Measurements from ENCODE around the gene ARSA. TPM values are rescaled to one million over a fixed set of nuclear protein-coding genes. Genes with fewer than 3 reads are reported as not detected.
"Not testable (repeated sequence)": the region's sequence is repeated elsewhere in the genome, so short reads cannot be mapped to it uniquely, and the experiment has no call there.

Gene ARSA
- 38.1 TPM for total RNA-seq

DNA sequence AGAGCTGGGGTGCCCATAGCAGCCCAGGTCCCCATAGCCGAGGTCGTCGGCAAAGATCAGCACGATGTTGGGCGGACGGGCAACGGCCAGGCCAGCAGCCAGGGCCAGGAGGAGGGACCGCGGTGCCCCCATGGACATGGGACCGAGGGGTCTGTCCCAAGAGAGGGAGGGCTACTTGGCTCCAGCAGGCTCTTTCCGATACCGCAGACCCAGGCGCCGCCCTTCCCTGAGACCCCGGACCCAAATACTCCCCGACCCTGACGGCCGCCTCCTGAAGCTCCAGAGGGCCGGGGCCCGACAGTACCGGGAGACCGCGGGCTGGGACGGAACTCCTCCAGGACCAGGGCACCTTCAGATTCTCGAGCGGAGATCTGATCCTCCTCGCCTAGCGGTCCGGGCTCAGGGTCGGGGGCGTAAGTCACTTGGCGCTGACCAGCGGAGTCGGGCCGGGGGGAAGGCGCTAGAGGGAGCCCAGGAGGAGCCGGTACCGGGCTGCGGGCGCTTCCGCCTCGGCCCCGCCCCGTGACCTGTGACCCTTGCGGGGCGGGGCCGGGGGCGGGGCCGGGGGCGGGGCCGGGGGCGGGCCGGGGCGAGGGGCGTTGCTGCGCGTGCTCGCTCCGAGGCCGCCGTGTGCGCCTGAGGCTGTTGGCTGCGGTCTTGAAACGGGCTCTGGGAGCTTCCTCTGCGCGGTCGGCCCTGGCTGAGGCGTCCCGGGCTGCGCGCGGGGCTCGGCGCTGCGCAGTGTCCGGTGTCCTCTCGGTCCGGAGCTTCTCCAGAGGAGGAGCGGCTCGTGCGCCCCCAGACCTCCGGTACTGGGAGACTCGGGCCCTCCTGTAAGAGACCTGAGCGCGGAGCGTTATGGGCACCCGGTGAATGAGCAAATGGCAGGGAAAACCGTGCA, at the start of gene ARSA:
Gene ARSA, minus strand, starts transcription at position 511 of the 901 bp plus-strand sequence. Its CDS starts 373 bp downstream, at position 138.
- ATAC-seq (peak; percentile 92), DNase-seq (ENCODE audit: low spot score) (peak; percentile 89)
- intact Hi-C loops (cut with DNase I) = no loop called here

DNA sequence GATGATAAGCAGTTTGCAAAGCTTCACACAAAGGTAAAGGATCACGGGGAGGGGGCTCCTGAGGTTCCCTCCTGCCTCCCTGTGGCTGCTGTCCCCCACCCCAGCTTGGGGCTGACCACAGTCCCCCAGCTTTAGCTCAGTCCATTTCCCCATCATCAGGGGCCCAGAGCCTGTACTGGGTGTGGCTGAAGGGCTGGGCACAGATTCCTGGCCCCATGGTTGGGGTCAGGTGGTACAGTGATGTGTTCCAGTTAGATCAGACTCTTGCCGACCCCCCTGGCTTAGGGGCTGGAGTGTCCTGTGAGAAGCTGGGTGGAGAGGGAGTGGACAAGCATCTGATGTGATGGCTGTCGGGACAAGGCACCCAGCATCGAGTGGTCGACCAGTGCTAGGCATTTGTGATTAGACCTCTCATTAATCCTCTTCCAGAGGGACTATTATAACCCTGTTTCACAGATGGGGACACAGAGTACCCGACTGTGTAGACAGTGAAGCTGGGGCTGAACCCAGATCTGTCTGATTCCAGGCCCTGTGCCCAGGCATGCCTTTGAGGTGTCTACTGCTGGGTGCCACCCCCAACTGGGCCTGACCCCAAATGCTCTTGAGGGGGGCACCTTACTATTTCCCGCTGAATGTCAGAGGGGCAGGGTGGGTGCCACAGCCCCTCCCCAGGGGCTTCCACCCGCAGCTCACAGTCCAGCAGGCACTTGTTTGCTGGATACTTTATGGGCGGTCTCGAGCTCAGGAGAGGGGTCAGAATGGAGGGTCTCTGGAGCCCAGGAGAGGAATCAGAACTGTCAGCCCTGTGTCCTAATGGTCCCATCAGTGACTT, 48.9 kb upstream of the ARSA start:
- intact Hi-C loops (cut with DNase I) = no loop called here
- no peak for ATAC-seq
- peak; percentile 25 for DNase-seq (ENCODE audit: low spot score)

DNA sequence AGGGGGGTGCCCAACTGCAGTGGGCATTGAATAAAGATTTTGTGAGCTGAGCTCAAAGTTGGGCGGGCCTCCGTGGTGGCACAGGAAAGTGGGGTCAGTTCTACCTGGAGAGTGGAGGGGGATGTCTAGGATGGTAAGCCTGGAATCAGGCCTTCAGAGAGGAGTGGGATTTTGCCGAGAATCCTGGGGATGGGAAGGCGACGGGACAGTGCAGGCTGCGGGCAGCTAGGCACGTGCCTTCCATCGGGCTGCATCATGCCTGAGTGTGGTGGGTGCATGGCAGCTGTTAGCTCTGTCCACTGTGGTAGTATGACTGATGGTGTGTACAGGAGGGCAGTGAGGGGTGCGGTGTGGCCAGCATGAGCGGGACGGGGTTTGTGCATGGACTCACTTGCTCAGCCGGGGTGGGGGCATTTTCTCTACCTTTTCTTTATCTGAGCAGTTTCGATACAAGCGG, 48.3 kb upstream of the ARSA start:
- DNase-seq (ENCODE audit: low spot score) (peak; percentile 31), ATAC-seq (no peak)
- intact Hi-C loops (cut with DNase I) = no loop called here

DNA sequence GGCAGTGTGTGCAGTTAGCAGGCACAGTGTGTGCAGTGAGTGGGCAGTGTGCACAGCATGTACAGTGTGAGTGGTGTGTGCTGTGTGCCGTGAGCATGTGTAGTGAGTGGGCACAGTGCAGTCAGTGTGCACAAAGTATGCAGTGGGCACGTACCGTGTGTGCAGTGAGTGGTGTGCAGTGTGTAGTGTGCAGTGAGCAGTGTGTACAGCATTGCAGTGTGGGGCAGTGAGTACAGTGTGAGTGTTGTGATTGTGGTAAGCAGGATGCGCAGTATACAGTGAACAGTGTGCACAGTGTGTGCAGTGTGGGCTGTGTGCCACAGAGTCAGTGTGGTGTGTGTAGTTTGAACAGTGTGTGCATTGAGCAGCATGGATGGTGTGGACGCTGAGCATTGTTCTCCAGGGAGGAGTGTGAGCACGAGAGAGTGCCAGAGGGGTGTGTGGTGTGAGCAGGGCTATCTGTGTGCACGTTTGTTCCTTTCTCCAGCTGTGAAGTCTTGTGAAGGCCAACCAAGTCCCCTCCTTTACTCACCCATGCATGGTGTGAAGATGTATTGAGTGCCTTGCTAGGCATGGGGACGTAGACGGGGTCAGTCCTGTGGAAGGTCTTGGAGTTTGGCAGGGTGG, 47.7 kb upstream of the ARSA start:
- ATAC-seq (no peak), DNase-seq (ENCODE audit: low spot score) (peak; percentile 31)
- intact Hi-C loops (cut with DNase I) = no loop called here

DNA sequence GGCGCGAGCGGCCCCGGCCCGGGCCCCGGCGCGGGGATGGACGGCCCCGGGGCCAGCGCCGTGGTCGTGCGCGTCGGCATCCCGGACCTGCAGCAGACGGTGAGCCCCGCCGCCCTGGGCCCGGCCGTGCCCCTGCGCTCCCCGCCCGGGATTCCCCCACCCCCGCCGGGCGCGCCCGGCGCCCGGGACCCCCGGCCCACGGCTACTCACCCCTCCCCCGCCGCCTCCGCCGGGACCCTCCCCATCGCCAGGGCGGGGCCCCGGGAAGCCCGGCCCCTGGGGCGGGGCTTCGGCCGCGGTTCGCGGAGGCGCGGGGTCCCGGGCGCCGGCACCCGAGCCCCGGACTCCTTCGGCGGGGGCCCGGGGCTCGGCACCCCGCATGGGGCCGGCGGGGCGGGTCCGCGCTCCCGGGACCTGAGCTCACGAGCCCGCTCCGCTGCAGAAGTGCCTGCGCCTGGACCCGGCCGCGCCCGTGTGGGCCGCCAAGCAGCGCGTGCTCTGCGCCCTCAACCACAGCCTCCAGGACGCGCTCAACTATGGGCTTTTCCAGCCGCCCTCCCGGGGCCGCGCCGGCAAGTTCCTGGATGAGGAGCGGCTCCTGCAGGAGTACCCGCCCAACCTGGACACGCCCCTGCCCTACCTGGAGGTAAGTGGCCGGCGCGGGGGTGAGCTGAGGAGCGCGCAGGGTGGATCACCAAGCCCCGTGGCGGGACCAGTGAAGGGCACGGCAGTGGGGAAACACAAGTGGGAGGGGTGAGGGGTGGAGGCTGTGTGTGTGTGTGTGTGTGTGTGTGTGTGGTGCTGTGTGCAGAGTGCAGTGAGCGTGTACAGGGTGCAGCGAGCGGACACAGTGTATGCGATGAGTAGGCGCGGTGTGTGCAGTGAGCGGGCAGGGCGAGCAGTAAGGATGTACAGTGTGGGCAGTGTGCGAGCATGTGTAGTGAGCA, 46.9 kb upstream of the ARSA start:
- intact Hi-C loops (cut with DNase I) = no loop called here
- ATAC-seq = no peak
- peak; percentile 63 for DNase-seq (ENCODE audit: low spot score)

DNA sequence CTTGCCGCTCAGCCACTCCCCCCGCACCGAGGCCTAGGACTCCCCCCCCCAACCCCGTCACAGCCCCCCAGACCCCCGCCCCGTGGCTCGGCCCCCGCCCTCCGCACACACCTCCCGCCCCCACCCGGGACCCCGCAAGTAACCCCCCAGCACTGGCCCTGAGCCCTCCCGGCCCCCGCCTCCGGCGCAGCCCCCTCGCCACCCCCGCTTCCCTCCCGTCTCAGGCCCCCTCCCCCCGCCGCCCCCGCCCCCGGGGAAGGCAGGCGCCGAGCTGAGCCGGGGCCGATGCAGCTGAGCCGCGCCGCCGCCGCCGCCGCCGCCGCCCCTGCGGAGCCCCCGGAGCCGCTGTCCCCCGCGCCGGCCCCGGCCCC, 46.2 kb upstream of the ARSA start:
- ATAC-seq (no peak), DNase-seq (ENCODE audit: low spot score) (peak; percentile 53)
- intact Hi-C loops (cut with DNase I) = no loop called here

DNA sequence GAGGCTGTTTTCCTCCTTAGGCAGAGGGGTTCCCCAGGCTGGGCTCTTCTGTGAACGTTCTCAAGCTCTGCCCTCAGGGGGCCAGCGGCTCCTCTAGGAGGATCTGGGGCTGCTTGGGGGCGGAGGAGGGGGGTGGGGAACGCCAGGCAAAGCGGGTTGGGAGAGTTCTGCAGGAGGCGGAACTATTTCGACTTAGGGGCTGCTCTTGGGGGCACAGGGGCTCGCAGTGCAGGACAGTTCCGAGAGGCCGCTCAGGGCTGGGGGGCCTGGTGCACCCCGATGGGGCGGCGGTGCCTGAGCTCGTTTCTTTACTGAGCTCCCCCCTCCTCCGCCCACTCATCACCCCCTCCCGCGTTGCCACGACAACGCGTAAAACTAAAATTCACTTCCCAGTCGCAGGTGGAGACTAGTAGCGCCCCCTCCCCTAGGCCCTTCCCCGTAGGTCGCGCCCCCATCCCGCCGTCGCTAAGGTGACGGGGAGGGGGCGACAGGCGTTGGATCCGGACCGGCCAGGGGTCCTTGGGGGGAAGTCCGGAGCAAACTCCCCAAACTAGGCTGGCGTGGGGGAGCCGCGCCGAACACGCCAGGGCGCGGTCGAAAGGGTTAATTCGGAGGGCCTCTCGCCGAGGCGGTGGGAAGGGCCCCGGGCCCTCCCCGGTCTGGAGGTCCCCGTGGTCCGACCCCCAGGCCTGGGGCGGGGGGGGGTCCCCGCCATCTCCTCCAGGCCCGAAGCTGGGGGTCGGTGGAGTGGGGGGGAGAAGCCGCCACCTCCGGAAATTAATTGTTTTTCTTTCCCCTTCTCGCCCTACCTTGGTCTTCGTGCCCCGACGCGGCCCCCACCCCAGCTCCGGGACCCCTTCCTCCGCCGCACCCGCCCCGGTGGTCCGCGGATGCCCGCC, 45.5 kb upstream of the ARSA start:
- ATAC-seq = no peak

DNA sequence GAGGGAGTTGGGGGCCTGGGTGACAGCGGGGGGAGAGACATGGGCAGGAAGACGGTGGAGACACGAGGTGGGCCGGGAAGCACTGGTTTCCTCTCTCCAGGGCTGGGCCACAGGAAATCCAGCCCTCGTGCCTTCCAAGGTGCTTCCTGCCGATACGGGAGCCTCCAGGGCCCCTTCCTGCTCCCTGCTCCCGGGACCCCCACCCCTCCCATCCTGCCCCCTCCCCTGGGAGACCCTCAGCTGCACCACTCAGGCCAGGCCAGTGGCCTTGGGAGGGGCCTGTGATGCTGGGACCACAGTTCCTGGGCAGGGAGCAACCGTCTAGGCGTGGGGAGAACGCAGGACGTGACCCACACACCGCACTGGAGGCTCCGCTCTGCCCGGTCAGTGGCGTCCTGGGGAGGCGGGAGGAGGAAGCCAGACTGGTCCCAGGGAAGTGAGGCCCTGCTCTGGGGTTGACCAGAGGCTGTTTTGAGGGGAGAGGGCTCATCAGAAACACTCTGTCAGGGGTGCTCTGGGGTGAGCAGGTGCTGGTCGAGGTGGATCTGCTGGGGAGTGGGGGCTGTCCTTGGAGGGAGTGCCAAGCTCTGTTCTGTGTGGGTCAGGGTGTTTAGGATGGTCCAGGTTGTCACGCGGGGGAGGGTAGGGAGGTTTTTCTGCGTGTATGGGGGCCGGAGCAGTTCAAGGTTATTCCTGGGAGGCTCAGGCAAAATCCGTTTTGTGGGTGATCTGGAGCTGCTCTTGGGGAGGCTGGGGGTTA, 44.7 kb upstream of the ARSA start, which contains the start of gene SHANK3:
Gene SHANK3, plus strand, starts transcription at position 353 of the 760 bp plus-strand sequence.
- intact Hi-C loops (cut with DNase I) = no loop called here

More for the DNA sequence above, 45.5 kb upstream of the ARSA start:
- DNase-seq (ENCODE audit: low spot score) = peak; percentile 44
- intact Hi-C loops (cut with DNase I) = no loop called here

DNA sequence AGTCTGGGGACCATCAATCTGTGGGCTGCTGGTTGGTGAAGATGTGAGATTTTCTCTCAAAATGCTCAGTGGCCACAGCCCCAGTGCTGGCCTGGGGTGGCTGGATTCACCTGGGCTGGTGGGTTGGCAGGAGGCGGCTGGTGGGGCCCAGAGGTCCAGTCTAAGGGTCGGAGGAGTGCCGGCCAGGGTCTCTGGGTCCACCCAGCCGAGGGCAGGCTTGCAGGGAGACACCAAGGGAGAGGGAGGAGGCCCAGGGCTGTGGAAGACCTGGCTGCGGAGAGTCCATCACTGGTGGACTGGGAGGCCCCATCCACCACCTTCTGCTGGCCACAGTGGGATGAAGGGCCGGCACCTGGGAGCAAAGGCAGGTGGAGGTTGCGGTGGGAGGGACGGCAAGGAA, 44.1 kb upstream of the ARSA start:
- intact Hi-C loops (cut with DNase I) = no loop called here
- ATAC-seq = no peak
- DNase-seq (ENCODE audit: low spot score) = peak; percentile 48

More for the DNA sequence above, 44.7 kb upstream of the ARSA start, which contains the start of gene SHANK3:
- peak; percentile 53 for ATAC-seq
- DNase-seq (ENCODE audit: low spot score) = peak; percentile 59

DNA sequence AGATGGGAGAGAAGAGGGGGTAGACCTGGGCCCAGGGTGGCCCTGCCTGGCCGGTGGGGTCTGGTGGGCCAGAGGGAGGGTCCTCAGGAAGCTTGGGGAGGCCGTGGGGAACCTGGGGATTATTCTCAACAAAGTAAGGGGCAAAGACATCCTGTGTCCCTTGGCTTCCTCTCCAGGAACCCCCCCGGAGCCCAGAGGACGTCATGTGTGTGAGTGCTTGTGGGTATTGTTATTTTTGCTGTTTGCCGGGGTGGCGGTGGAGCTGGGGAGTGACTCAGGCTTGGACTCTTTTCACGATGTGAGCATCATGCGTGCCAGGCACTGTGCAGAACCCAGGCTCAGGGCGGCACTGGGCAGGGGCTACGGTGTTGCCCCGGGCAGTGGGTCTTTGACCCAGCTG, 43.7 kb upstream of the ARSA start:
- intact Hi-C loops (cut with DNase I) = no loop called here
- ATAC-seq (no peak), DNase-seq (ENCODE audit: low spot score) (peak; percentile 38)

DNA sequence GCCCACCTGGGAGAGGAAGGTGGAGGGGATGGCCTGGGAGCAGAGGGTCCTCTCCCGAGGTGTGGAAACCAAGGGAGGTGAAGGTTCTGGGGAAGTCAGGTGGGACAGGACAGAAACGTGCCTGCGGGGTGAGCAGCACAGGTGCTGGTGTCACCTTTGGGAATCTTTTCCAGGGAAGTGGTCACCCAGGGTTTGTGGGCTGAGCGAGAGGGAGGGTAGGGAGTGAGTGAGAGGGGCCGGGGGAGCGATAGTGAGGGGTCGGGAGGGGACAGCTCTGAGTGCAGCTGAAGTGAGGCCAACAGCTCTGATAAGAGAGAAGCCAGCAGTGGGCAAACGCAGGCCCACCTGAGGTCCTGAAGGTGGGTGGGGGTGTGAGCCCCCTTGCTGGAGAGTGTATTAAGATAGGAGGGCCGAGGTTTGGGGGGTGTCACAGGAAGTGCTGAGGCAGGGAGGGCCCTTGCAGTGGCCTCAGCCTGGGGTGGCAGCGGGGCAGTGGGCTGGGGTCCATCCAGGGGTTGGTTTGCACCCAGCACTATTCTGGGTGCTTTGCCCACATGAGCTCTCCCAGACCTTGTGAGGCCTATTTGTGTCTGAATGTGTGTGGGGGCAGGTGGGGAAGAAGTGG, 43.1 kb upstream of the ARSA start:
- peak; percentile 38 for DNase-seq (ENCODE audit: low spot score)
- no peak for ATAC-seq
- intact Hi-C loops (cut with DNase I) = no loop called here

DNA sequence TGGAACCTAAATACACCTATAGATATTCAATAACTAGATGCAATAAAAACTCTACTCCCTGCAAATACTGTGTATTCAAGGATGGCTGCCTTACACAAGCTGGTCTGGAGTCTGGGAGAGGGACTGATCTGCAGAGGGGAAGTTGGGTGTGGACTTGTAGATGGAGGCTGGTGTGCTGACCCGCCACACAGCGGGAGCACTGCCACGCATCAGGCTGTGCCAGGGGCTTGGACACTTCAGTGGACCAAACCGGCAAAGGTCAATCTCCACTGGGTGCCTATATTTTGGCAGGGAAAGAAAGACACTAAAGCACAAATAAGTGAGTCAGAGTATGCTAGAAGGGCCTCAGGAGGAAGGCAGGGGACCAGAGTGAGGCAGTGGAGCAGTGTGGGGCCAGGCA, 42.6 kb upstream of the ARSA start:
- intact Hi-C loops (cut with DNase I) = no loop called here
- DNase-seq (ENCODE audit: low spot score) = peak; percentile 18
- no peak for ATAC-seq

DNA sequence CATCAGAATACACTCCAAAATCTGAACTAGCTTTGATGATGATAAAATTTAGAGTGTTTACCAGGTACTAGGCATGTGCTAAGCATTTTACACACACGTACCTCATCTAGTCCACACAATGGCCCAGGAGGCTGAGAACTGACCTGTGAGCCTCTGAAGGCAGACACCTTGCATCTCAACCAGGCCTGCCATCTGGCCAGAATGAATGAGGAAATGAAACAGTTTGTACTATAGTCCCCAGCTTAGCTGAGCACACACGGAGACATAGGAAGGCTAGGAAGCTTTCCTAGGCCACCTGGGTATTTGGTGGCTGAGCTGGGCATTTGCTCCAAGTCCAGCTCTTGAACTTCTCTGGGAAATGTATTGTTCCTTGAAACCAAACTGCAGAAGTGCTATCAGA, 37.8 kb upstream of the ARSA start:
- DNase-seq (ENCODE audit: low spot score) (no peak), ATAC-seq (no peak)
- intact Hi-C loops (cut with DNase I) = no loop called here

DNA sequence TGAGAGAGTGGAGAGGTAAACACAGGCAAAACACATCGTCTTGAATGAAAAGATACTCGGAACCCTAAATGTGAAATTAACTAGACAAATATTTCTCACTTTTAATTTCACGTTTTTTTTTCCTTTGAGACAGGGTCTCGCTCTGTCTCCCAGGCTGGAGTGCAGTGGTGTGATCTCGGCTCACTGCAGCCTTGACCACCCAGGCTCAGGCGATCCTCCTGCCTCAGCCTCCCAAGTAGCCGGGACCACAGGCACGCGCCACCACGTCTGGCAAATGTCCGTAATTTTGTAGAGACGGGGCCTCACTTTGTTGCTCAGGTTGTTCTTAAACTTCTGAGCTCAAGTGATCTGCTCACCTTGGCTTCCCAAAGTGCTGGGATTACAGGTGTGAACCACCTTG, 37.3 kb upstream of the ARSA start:
- intact Hi-C loops (cut with DNase I) = no loop called here
- ATAC-seq (no peak), DNase-seq (ENCODE audit: low spot score) (peak; percentile 31)

DNA sequence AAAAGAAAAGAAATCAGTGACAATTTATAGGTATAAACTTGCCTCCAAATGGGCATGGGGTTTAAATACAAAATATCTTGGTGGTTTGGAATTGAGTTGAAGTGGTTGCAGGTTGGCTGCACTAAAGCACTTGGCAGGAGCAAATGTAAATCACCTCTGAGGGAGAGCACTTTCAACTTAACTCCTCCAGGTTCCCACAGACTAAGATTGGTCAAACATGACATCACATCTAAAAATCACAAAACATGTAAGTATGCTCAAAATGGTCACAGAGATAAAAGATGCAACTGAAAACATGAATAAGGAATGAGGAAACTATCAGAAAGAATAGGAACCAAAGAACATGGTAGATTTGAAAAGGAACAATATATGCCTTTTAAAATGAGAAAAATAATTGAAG, 32.4 kb upstream of the ARSA start:
- DNase-seq (ENCODE audit: low spot score) (no peak), ATAC-seq (no peak)
- intact Hi-C loops (cut with DNase I) = no loop called here

DNA sequence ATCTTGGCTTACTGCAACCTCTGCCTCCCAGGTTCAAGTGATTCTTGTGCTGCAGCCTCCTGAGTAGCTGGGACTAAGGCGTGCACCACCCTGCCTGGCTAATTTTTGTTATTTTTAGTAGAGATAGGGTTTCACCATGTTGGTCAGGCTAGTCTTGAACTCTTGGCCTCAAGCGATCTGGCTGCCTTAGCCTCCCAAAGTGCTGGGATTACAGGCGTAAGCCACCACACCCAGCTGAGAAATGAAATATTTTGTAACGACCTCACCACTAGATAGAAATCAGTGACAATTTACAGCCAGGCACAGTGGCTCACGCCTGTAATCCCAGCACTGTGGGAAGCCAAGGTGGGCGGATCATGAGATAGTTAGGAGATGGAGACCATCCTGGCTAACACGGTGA, 31.8 kb upstream of the ARSA start:
- intact Hi-C loops (cut with DNase I) = not testable (repeated sequence)

More for the DNA sequence above, 31.8 kb upstream of the ARSA start:
- not testable (repeated sequence) for ATAC-seq; DNase-seq (ENCODE audit: low spot score)
